PC-9 (cell line): ENCODE measurements around the gene TMEM108.

ENCODE experiments used
- CTCF ChIP-seq: fragments of 200-600 bp; sonication (generic); conservative IDR thresholded peaks from 2 replicates; pipeline ENCODE4 v1.6.1; 2017; ENCODE audit warnings: mixed run types, antibody characterized with exemption, mild to moderate bottlenecking, moderate library complexity
- EZH2 ChIP-seq: fragments of 200-600 bp; sonication (generic); IDR thresholded peaks from 2 replicates; pipeline ENCODE4 v1.8.0; 2017; ENCODE audit warnings: antibody characterized with exemption, low read depth

GRCh38 chr3:133271042-133271441, 232.9 kb downstream of the TMEM108 start:
- TF ChIP-seq CTCF (no peak), EZH2 (no peak)
